Gastroesophageal sphincter (tissue), 3 donors: ENCODE data around the gene CD248.

Source experiments
- CTCF ChIP-seq, 4 experiments: fragments of 200-600 bp in 2 of 4; fragments of 450-650 bp in 2 of 4; sonication (generic) in 1 of 4; IDR thresholded peaks; one replicate each; pipeline ENCODE4 v1.5.1; 2017 to 2019; ENCODE audit warnings: antibody characterized with exemption in 4 of 4, mild to moderate bottlenecking in 2 of 4, moderate library complexity in 2 of 4
- POLR2AphosphoS5 ChIP-seq: sonication (generic); formaldehyde crosslinking; IDR thresholded peaks from one replicate; pipeline ENCODE4 v1.6.1; 2017; ENCODE audit warnings: antibody characterized with exemption

GRCh38 chr11:66264914-66265313 is 51.9 kb downstream of the CD248 start:
- TF ChIP-seq CTCF (IDR thresholded peaks at IDR 0.05): peak in 1 of 4 experiments; percentile 19
- no peak for TF ChIP-seq POLR2AphosphoS5
